Activated CD8-positive, alpha-beta memory T cell treated with anti-CD3 and anti-CD28 coated beads, Interleukin-2, amount 50 U/mL, for 24 hours (primary cell): Measurements from ENCODE around the gene PRPF4.
"Not testable (repeated sequence)": the region's sequence is repeated elsewhere in the genome, so short reads cannot be mapped to it uniquely, and the experiment has no call there.

Experiments used
- DNase-seq: peaks from one replicate; pipeline ENCODE4 v3.0.0-alpha.2; 2020; ENCODE audit errors: extremely low read depth

The PRPF4 gene

GRCh38 chr9:113267911-113268566 lies 7.4 kb upstream of the PRPF4 start:
- DNase-seq = no peak

GRCh38 chr9:113269355-113269754 lies 6.1 kb upstream of the PRPF4 start:
- DNase-seq = no peak

- DNase-seq = no peak
Observed at GRCh38 chr9:113269871-113270270, 5.6 kb upstream of the PRPF4 start.

- peak; percentile 3 for DNase-seq
Observed at GRCh38 chr9:113274474-113275156, 843 bp upstream of the PRPF4 start.

GRCh38 chr9:113278840-113279239 lies 3.4 kb downstream of the PRPF4 start:
- no peak for DNase-seq

- no peak for DNase-seq
Observed at GRCh38 chr9:113281356-113281755, 5.9 kb downstream of the PRPF4 start.

GRCh38 chr9:113289091-113289490 lies 13.6 kb downstream of the PRPF4 start:
- DNase-seq = no peak

GRCh38 chr9:113290052-113290607 lies 14.7 kb downstream of the PRPF4 start:
- DNase-seq = no peak

- no peak for DNase-seq
Observed at GRCh38 chr9:113293285-113293878, 17.9 kb downstream of the PRPF4 start.

- not testable (repeated sequence) for DNase-seq
Observed at GRCh38 chr9:113296247-113296646, 20.8 kb downstream of the PRPF4 start.

- no peak for DNase-seq
Observed at GRCh38 chr9:113296796-113297558, 21.5 kb downstream of the PRPF4 start.

GRCh38 chr9:113298311-113298710 lies 22.9 kb downstream of the PRPF4 start:
- DNase-seq = no peak

- DNase-seq = no peak
Observed at GRCh38 chr9:113298924-113299770, 23.7 kb downstream of the PRPF4 start.

GRCh38 chr9:113299800-113300292 lies 24.4 kb downstream of the PRPF4 start:
- DNase-seq = no peak

GRCh38 chr9:113301548-113301947 lies 26.1 kb downstream of the PRPF4 start:
- no peak for DNase-seq

GRCh38 chr9:113302792-113303418 lies 27.4 kb downstream of the PRPF4 start, which contains the start of gene RNF183:
Gene RNF183, minus strand, starts transcription at chr9:113303376. Its CDS starts 5,192 bp downstream, at chr9:113298184.
- no peak for DNase-seq

- no peak for DNase-seq
Observed at GRCh38 chr9:113306566-113306965, 31.1 kb downstream of the PRPF4 start.

- no peak for DNase-seq
Observed at GRCh38 chr9:113307396-113307975, 32.0 kb downstream of the PRPF4 start.

GRCh38 chr9:113309204-113309813 lies 33.9 kb downstream of the PRPF4 start:
- DNase-seq = no peak

- no peak for DNase-seq
Observed at GRCh38 chr9:113310538-113310937, 35.1 kb downstream of the PRPF4 start.
